ENCODE measurements around the gene DNER. TPM values are rescaled to one million over a fixed set of nuclear protein-coding genes. Genes with fewer than 3 reads are reported as not detected.

The DNER gene
- total and polyA plus RNA-seq, 2 of the 13 experiments (the other 11 are each of a cell fraction or from before 2014, with no cell fraction given) = not detected

DNA sequence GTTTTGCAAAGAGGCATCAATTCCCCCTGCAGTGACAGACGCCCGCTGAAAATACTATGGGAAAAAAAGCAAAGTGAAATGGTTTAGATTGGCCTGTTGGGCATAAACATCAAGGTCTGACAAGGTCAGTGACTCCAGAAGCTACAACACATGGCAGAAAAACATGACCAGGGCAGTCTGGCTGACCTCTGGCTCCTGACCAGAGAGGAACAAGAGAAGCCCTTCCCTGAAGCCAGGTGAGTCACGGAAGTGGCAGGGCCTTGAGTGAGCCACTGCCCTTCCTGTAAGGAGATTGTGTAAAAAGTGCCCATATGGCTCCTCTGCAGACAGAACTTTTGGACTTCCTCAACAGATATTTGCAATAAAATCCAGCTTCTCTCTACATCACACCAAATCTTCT is 72.0 kb downstream of the DNER start (continued):
- TF ChIP-seq, protein P1, sequence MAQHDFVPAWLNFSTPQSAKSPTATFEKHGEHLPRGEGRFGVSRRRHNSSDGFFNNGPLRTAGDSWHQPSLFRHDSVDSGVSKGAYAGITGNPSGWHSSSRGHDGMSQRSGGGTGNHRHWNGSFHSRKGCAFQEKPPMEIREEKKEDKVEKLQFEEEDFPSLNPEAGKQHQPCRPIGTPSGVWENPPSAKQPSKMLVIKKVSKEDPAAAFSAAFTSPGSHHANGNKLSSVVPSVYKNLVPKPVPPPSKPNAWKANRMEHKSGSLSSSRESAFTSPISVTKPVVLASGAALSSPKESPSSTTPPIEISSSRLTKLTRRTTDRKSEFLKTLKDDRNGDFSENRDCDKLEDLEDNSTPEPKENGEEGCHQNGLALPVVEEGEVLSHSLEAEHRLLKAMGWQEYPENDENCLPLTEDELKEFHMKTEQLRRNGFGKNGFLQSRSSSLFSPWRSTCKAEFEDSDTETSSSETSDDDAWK (CRISPR knock-in tag; IDR thresholded peaks at IDR 0.05) = no peak
- TF ChIP-seq ZNF572 (CRISPR knock-in tag; IDR thresholded peaks at IDR 0.05) (no peak), ZNF431 (CRISPR knock-in tag; IDR thresholded peaks at IDR 0.05; ENCODE audit: borderline replicate concordance, low read depth) (no peak), EP300 (IDR thresholded peaks at IDR 0.05; ENCODE audit: low read depth in 2 of 2, low read length in 2 of 2) (no peak), EP300 (CRISPR knock-in tag; IDR thresholded peaks at IDR 0.05; ENCODE audit: borderline replicate concordance) (no peak), SNRNP70 (IDR thresholded peaks at IDR 0.05; ENCODE audit: low read depth, low read length) (no peak), DPF2 (CRISPR knock-in tag; IDR thresholded peaks at IDR 0.05; ENCODE audit: borderline replicate concordance, low read depth) (no peak)

DNA sequence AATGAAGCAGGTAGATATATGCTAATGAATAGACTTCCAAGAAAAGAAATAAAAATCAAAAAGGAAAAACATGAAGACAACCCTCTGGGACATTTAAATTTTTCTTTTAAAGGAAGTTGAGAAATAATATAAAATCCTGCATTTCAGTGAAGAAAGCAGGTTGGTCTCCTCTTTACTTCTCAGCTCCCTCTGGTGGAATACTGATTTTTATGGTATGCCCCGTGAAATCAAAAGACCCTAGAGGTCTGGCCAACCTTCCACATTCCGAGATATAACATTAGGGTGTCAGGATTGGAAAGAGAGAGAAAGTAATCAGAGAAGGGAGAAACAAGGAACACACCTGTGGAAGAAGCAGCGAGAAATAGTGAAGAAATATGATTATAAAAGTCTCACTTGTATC is 72.7 kb downstream of the DNER start:
- ATAC-seq = no peak
- POLR2A ChIA-PET = no interaction called here
- no peaks in the 10 kb centered on the region for H3K36me3 ChIP-seq (replicated peaks in 1 of 2; ENCODE audit: control insufficient read depth in 1 of 2, insufficient read depth in 2 of 2, low read length in 2 of 2)
- CTCF ChIA-PET (ENCODE audit: low intra/inter-chr PET ratio, low total read pairs) = no interaction called here
- BruUV-seq (replicated peaks) = no TSS peak
- DNase-seq (ENCODE audit: low spot score) = no peak
- no peaks in the 10 kb centered on the region for H3K4me1 ChIP-seq (ENCODE audit: insufficient read depth, low read length)
- intact Hi-C loops (cut with micrococcal nuclease; ENCODE audit: unreplicated experiment) = no loop called here
- H3K9me3 ChIP-seq (ENCODE audit: low read length) = no peaks in the 10 kb centered on the region
- H4K20me1 ChIP-seq (ENCODE audit: insufficient read depth, low read length) = no peaks in the 10 kb centered on the region
- no peak for FAIRE-seq
- no peak overlapping the region for H3K9ac ChIP-seq (ENCODE audit: insufficient read depth, low read depth, low read length)
- no peak overlapping the region for H3K4me3 ChIP-seq (replicated peaks in 1 of 3; ENCODE audit: insufficient read depth in 1 of 3, low read depth in 2 of 3, low read length in 3 of 3)
- H2AFZ ChIP-seq (ENCODE audit: low read length) = no peak overlapping the region
- H3K79me2 ChIP-seq (ENCODE audit: insufficient read depth, low read length) = no peaks in the 10 kb centered on the region
- in situ Hi-C loops (cut with HindIII; ENCODE audit: extremely low pct_ligation_motif_present, low pct_unique_long_range_greater_than_20kb) = no loop called here
- H3K4me2 ChIP-seq (ENCODE audit: low read depth, low read length) = no peak overlapping the region
- WGBS (ENCODE audit: low lambda C conversion rate) = 3% methylated on average over 3 of the region's 3 CpGs
- H3K27ac ChIP-seq (ENCODE audit: extremely low read length, insufficient read depth, low read length) = no peak overlapping the region
- H3K27me3 ChIP-seq (ENCODE audit: control insufficient read depth in 1 of 2, insufficient read depth in 2 of 2, low read length in 2 of 2) = peaks cover 0 to 5% of the 10 kb centered on the region in 2 experiments; a peak in 3 of 5 replicates
- TF ChIP-seq RARG (CRISPR knock-in tag; IDR thresholded peaks at IDR 0.05; ENCODE audit: low read depth) (no peak), MTF2 (CRISPR knock-in tag; IDR thresholded peaks at IDR 0.05; ENCODE audit: borderline replicate concordance) (no peak), HOXA7 (CRISPR knock-in tag; IDR thresholded peaks at IDR 0.05) (no peak)
- TF ChIP-seq, protein P2, sequence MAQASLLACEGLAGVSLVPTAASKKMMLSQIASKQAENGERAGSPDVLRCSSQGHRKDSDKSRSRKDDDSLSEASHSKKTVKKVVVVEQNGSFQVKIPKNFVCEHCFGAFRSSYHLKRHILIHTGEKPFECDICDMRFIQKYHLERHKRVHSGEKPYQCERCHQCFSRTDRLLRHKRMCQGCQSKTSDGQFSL (CRISPR knock-in tag; IDR thresholded peaks at IDR 0.05) = no peak
- TF ChIP-seq, protein P3, sequence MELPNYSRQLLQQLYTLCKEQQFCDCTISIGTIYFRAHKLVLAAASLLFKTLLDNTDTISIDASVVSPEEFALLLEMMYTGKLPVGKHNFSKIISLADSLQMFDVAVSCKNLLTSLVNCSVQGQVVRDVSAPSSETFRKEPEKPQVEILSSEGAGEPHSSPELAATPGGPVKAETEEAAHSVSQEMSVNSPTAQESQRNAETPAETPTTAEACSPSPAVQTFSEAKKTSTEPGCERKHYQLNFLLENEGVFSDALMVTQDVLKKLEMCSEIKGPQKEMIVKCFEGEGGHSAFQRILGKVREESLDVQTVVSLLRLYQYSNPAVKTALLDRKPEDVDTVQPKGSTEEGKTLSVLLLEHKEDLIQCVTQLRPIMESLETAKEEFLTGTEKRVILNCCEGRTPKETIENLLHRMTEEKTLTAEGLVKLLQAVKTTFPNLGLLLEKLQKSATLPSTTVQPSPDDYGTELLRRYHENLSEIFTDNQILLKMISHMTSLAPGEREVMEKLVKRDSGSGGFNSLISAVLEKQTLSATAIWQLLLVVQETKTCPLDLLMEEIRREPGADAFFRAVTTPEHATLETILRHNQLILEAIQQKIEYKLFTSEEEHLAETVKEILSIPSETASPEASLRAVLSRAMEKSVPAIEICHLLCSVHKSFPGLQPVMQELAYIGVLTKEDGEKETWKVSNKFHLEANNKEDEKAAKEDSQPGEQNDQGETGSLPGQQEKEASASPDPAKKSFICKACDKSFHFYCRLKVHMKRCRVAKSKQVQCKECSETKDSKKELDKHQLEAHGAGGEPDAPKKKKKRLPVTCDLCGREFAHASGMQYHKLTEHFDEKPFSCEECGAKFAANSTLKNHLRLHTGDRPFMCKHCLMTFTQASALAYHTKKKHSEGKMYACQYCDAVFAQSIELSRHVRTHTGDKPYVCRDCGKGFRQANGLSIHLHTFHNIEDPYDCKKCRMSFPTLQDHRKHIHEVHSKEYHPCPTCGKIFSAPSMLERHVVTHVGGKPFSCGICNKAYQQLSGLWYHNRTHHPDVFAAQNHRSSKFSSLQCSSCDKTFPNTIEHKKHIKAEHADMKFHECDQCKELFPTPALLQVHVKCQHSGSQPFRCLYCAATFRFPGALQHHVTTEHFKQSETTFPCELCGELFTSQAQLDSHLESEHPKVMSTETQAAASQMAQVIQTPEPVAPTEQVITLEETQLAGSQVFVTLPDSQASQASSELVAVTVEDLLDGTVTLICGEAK (IDR thresholded peaks at IDR 0.05) = no peak
- TF ChIP-seq, protein P3 (CRISPR knock-in tag; IDR thresholded peaks at IDR 0.05) = no peak

Measured in HepG2 (cell line).